Measurements from ENCODE around the gene ANKRD26.

DNA sequence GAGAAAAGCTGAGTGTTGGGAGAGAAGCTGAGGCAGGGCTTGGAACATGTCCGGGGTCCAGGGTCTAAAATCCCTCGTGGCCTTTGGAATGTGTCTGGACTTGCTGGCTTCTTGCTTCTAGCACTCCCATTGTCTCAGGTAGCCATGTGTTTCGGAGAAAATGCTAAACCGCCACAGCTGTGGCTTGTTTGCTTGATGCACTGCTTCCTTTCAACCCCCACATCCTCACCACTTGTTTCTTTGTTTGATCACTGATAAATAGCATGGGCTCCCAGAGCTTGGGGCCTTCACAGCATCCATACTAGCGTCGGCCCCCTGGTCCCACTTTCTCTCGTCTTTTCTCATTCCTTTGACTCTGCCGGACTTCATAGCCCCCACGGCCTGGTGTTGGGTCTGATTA is 102.7 kb downstream of the ANKRD26 start:
- TF ChIP-seq POLR2A (IDR thresholded peaks at IDR 0.05) (no peak), POLR2AphosphoS5 (IDR thresholded peaks at IDR 0.05) (no peak)
- TF ChIP-seq, protein P1, sequence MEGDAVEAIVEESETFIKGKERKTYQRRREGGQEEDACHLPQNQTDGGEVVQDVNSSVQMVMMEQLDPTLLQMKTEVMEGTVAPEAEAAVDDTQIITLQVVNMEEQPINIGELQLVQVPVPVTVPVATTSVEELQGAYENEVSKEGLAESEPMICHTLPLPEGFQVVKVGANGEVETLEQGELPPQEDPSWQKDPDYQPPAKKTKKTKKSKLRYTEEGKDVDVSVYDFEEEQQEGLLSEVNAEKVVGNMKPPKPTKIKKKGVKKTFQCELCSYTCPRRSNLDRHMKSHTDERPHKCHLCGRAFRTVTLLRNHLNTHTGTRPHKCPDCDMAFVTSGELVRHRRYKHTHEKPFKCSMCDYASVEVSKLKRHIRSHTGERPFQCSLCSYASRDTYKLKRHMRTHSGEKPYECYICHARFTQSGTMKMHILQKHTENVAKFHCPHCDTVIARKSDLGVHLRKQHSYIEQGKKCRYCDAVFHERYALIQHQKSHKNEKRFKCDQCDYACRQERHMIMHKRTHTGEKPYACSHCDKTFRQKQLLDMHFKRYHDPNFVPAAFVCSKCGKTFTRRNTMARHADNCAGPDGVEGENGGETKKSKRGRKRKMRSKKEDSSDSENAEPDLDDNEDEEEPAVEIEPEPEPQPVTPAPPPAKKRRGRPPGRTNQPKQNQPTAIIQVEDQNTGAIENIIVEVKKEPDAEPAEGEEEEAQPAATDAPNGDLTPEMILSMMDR (IDR thresholded peaks at IDR 0.05), result no peak

Measured in prostate gland (tissue), 2 donors.